Stomach (tissue), 4 donors: Measurements from ENCODE around the gene SERINC5.

ENCODE experiments used
- EP300 ChIP-seq: sonication (generic); formaldehyde crosslinking; IDR thresholded peaks from one replicate; pipeline ENCODE4 v1.6.1; 2017; ENCODE audit warnings: antibody characterized with exemption
- POLR2A ChIP-seq, 4 donors: fragments of 450-650 bp; IDR thresholded peaks; one replicate each; pipeline ENCODE4 v1.6.1; 2016; ENCODE audit warnings: antibody characterized with exemption in 4 of 4, control low read depth in 2 of 4, mild to moderate bottlenecking in 1 of 4, moderate library complexity in 1 of 4
- POLR2AphosphoS5 ChIP-seq, 3 donors: sonication (generic); formaldehyde crosslinking; IDR thresholded peaks; one replicate each; pipeline ENCODE4 v1.6.1; 2016; ENCODE audit warnings: antibody characterized with exemption in 3 of 3
- TF ChIP-seq, protein P1 (sequence below), 7 experiments: fragments of 450-650 bp in 4 of 7; fragments of 200-600 bp in 3 of 7; sonication (generic) in 3 of 7; IDR thresholded peaks; one replicate each; pipeline ENCODE4 v1.5.1; 2016 to 2019; ENCODE audit warnings: antibody characterized with exemption in 7 of 7, control low read depth in 2 of 7, mild to moderate bottlenecking in 1 of 7

DNA sequence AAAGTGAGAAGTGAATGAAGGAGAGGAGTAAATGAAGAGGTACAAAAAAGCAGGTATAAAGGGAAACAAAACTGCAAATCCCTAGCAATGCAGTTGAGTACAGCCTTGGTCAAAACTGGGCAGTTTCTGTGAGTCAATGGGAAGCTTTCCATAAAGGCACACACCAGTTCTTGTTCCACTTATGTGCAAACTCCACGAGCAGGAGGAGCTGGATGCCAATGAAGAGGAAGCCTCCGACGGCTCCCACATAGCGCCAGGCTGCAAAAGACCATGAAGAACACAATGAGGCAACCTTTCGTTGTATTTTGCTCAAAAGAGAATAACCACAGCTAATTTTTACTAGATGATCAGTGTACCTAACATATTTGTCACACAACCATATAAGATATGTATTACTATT is 81.1 kb downstream of the SERINC5 start:
- TF ChIP-seq EP300 (no peak), POLR2A (IDR thresholded peaks at IDR 0.05) (no peak), POLR2AphosphoS5 (IDR thresholded peaks at IDR 0.05) (no peak)
- TF ChIP-seq, protein P1, sequence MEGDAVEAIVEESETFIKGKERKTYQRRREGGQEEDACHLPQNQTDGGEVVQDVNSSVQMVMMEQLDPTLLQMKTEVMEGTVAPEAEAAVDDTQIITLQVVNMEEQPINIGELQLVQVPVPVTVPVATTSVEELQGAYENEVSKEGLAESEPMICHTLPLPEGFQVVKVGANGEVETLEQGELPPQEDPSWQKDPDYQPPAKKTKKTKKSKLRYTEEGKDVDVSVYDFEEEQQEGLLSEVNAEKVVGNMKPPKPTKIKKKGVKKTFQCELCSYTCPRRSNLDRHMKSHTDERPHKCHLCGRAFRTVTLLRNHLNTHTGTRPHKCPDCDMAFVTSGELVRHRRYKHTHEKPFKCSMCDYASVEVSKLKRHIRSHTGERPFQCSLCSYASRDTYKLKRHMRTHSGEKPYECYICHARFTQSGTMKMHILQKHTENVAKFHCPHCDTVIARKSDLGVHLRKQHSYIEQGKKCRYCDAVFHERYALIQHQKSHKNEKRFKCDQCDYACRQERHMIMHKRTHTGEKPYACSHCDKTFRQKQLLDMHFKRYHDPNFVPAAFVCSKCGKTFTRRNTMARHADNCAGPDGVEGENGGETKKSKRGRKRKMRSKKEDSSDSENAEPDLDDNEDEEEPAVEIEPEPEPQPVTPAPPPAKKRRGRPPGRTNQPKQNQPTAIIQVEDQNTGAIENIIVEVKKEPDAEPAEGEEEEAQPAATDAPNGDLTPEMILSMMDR (IDR thresholded peaks at IDR 0.05) = no peak
